HUES6 (cell line): Measurements from ENCODE around the gene REM2.
"Not testable (repeated sequence)": the region's sequence is repeated elsewhere in the genome, so short reads cannot be mapped to it uniquely, and the experiment has no call there.

ENCODE experiments used
- H3K27ac ChIP-seq: 2 replicates; pipeline ENCODE4 v1.7.0; 2013; ENCODE audit warnings: low read depth, mild to moderate bottlenecking, low read length, inconsistent platforms
- H3K27me3 ChIP-seq: 2 replicates; pipeline ENCODE4 v1.6.1; 2013; ENCODE audit warnings: low read length; ENCODE audit not compliant: control insufficient read depth, insufficient read depth
- H3K36me3 ChIP-seq: 2 replicates; pipeline ENCODE4 v1.6.1; 2013; ENCODE audit warnings: low read length; ENCODE audit not compliant: control insufficient read depth, insufficient read depth
- H3K4me1 ChIP-seq: 2 replicates; pipeline ENCODE4 v1.6.1; 2013; ENCODE audit warnings: low read length; ENCODE audit not compliant: control insufficient read depth, insufficient read depth
- H3K4me3 ChIP-seq: 2 replicates; pipeline ENCODE4 v1.5.1; 2013; ENCODE audit warnings: low read depth, low read length
- H3K9ac ChIP-seq: one replicate; pipeline ENCODE4 v1.6.1; 2013; ENCODE audit warnings: mild to moderate bottlenecking, low read length
- H3K9me3 ChIP-seq: 2 replicates; pipeline ENCODE4 v1.6.1; 2013; ENCODE audit warnings: low read depth, low read length; ENCODE audit not compliant: control insufficient read depth, insufficient read depth

The REM2 gene

DNA sequence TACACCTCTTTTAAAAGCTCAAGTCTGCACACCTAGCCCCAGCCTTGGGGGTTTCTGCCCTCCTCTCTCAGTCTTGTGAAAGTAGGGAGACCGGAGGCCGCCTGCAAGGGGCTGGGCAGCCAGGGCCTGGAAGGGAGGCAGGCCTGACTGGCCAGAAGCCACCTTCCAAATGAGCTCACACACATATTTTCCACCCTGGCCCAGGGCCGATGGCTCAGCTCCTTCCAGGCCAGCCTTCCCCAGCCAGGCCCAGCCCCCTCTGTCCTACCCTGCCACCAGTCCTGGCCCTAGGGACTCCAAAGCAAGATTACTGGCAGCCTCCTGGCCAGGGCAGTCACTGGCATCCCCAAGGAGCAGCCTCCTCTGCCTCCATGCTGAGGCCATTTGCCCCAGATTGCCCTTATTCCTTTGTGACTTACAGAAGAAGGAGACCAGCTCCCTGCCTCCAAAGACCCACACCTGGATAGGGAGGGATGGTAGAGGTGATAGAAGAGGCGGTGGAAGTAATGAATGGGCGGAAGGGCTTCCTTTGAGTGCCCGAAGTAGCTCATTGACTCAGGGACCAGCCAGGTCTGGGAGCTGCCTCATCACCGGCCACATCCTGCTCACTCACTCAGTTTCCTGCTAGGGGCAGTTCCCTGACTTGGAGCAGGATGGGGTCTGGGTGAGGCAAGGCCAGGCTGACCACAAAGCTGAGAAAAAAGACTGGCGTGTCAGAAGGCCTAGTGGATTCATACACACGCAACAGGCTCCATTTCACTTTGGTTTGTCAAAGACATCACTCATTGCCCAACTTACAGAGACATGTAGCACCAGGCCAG is 31.9 kb upstream of the REM2 start:
- no peaks in the 10 kb centered on the region for H3K9me3 ChIP-seq
- H3K9ac ChIP-seq = no peak overlapping the region
- H3K36me3 ChIP-seq = peaks cover 6% of the 10 kb centered on the region
- H3K4me1 ChIP-seq = peaks cover 29% of the 10 kb centered on the region
- no peaks in the 10 kb centered on the region for H3K27me3 ChIP-seq
- no peak overlapping the region for H3K4me3 ChIP-seq
- no peak overlapping the region for H3K27ac ChIP-seq

DNA sequence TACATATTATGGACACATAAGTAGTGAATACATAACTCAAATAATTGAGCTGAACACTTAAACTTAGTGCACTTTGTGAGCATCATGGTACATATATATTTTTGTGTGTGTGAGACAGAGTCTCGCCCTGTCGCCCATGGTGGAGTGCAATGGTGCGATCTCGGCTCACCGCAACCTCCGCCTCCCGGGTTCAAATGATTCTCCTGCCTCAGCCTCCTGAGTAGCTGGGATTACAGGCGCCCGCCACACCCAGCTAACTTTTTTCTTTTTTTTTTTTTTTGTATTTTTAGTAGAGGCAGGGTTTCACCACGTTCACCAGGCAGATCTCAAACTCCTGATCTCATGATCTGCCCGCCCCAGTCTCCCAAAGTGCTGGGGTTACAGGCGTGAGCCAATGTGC is 30.8 kb upstream of the REM2 start:
- not testable (repeated sequence) for H3K36me3 ChIP-seq, H3K9ac ChIP-seq, H3K27me3 ChIP-seq, H3K27ac ChIP-seq, H3K9me3 ChIP-seq, H3K4me3 ChIP-seq
- peaks cover 29% of the 10 kb centered on the region for H3K4me1 ChIP-seq

DNA sequence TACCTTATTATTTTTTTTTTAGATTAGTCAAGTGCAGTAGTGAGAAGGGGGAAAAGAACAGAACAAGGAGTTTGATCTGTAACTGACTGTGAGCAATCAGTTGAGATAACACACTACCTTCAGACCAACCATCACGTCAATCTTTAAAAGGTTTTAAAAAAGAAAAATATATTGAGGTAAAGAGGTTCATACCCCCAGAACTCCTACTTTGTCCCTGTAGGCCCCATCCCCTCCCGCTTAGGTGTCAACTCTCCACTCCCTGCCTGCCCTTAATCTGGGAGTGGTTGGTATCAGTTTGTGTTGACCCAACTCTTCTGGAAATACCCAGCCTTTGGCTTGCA is 30.5 kb upstream of the REM2 start:
- Histone ChIP-seq H3K36me3 (no peaks in the 10 kb centered on the region), H3K27me3 (no peaks in the 10 kb centered on the region), H3K4me3 (no peak overlapping the region), H3K9ac (no peak overlapping the region), H3K9me3 (peaks cover 3% of the 10 kb centered on the region; the same call in 1 of the 2 replicates), H3K27ac (no peak overlapping the region), H3K4me1 (peaks cover 29% of the 10 kb centered on the region)

DNA sequence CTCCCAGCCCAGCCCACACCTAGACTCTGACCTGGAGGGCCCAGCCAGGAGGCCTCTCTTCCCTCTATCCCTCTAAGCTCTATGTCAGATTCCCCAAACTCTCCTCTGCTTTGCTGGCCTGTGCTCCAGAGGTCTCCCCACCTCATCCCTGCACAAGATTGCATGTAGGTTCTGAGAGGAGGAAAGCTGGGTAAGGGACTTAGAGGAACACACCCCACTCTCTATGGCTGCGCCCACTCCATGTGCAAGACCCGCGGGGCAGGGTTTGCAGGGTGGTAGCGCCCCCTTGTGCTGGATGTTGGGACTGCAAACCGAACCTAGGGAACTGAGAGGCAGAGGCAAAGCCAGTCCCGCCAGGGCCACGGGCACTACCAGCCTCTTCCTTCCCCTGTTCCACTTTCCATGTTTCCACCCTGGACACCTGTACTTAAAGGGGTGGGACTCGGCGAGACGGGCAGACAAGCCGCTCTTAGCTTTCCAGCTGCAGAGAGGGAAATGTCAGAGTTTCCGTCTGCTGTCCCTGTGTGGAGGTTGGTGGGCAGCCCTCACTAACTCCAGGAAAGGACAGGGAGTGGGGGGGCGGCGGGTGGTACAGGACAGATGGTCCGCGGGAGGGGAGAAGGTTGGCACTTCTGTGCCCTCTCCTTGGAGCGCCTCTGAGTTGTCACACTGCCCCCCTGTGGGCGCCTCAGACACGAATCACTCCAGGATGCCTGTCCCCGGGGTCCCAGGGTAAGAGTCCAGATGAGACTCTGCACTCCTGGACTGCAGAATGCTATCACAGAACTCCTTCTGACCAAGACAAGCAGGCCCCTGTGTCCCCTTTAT is 29.9 kb upstream of the REM2 start:
- Histone ChIP-seq H3K27me3 (no peaks in the 10 kb centered on the region), H3K36me3 (no peaks in the 10 kb centered on the region), H3K4me3 (peak overlapping the region; percentile 60), H3K4me1 (peaks cover 23% of the 10 kb centered on the region), H3K9ac (peak overlapping the region; percentile 70), H3K9me3 (peaks cover 3% of the 10 kb centered on the region; the same call in 1 of the 2 replicates), H3K27ac (no peak overlapping the region)

DNA sequence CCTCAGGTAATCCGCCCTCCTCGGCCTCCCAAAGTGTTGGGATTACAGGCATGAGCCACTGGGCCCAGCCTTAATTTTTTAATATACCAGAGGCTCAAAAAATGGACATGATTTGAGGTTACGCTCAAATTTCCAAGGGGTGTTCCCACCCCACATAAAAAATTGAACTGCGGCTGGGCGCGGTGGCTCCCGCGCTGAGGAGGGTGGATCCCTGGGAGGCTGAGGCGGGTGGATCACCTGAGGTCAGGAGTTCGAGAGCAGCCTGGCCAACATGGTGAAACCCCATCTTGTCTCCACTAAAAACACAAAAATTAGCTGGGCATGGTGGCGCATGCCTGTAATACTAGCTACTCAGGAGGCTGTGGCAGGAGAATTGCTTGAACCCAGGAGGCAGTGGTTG is 28.7 kb upstream of the REM2 start:
- not testable (repeated sequence) for H3K27ac ChIP-seq, H3K4me3 ChIP-seq, H3K9me3 ChIP-seq, H3K9ac ChIP-seq, H3K36me3 ChIP-seq, H3K27me3 ChIP-seq
- peaks cover 12% of the 10 kb centered on the region for H3K4me1 ChIP-seq

DNA sequence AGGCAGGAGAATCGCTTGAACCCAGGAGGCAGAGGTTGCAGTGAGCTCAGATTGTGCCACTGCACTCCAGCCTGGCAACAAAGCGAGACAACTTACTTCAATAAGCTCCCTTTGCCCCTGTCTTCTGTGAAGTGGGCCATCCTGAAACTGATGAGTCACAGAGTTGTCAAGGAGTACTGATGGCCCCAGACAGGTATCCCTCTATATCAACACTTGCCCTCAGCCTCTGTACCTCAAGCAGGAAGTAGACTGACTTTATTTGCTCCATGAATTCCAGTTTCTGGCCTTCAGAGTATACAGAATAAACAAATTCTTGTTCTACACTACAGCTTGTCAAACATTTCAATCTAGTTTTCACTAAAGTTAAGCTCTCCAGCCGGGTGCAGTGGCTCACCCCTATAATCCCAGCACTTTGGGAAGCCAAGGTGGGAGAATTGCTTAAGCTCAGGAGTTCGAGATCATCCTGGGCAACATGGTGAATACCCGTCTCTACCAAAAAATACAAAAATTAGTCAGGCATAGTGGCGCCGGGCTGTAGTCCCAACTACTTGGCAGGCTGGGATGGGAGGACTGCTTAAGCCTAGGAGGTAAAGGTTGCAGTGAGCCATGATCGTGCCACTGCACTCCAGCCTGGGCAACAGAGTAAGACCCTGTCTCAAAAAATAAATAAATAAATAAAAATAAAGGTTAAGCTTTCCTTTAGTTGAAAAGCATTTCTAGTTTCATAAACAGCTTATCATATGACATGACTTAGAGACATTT is 27.9 kb upstream of the REM2 start:
- Histone ChIP-seq H3K9me3 (peaks cover 3% of the 10 kb centered on the region; the same call in 1 of the 2 replicates), H3K4me3 (no peak overlapping the region), H3K36me3 (no peaks in the 10 kb centered on the region), H3K4me1 (peaks cover 10% of the 10 kb centered on the region), H3K27me3 (no peaks in the 10 kb centered on the region), H3K9ac (no peak overlapping the region), H3K27ac (no peak overlapping the region)

DNA sequence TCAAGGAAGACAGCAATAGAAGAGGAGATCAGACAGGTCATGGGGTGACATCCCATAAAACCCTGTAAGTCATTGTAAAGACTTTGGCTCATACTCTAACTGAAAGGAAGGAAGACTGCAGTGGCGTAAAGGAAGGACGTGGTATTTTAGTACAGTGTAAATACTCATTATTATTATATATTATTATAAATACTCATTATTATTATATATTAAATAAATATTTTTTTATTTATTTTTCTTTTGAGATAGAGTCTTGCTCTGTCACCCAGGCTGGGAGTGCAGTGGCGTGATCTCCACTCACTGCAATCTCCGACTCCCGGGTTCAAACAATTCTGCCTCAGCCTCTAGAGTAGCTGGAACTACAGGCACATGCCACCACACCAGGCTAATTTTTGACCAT is 26.6 kb upstream of the REM2 start:
- H3K9ac ChIP-seq = no peak overlapping the region
- no peaks in the 10 kb centered on the region for H3K36me3 ChIP-seq
- H3K27me3 ChIP-seq = no peaks in the 10 kb centered on the region
- no peak overlapping the region for H3K27ac ChIP-seq
- no peak overlapping the region for H3K4me3 ChIP-seq
- H3K9me3 ChIP-seq = peaks cover 3% of the 10 kb centered on the region; the same call in 1 of the 2 replicates
- peaks cover 5% of the 10 kb centered on the region for H3K4me1 ChIP-seq

DNA sequence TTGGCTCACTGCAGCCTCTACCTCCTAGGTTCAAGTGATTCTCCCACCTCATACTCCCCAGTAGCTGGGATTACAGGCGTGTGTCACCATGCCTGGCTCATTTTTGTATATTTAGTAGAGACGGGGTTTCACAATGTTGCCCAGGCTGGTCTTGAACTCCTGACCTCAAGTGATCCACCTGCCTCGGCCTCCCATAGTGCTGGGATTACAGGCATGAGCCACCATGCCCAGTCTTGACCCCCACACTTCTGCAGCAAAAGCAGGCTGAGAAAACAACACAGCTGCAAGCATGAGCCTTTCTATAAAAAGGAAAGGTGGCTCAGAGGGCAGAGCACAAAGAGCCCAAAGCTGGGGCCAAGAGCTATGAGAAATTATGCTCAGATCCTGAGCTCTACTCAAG is 22.6 kb upstream of the REM2 start:
- not testable (repeated sequence) for H3K27me3 ChIP-seq, H3K9me3 ChIP-seq, H3K9ac ChIP-seq, H3K36me3 ChIP-seq, H3K4me1 ChIP-seq, H3K27ac ChIP-seq, H3K4me3 ChIP-seq

DNA sequence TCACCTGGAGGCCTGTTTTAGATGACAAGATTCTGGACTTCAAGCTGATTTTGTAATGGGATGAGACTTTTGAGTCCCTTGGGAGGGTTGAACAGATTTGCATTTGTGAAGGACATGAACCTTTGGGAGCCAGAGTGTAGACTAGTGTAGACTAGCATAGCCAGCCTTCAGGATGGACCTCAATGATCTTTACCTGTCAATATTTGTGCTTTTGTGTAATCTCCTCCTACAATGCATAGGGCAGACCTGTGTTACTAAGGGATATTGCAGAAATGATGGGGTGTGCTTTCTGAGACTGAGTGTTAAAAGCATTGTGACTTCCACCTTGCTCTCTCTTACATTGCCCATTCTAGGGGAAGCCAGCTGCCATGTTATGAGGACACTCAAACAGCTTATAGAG is 21.4 kb upstream of the REM2 start:
- H3K4me1 ChIP-seq = no peaks in the 10 kb centered on the region
- no peaks in the 10 kb centered on the region for H3K36me3 ChIP-seq
- H3K27ac ChIP-seq = no peak overlapping the region
- no peak overlapping the region for H3K9ac ChIP-seq
- no peaks in the 10 kb centered on the region for H3K27me3 ChIP-seq
- H3K9me3 ChIP-seq = peaks cover 3% of the 10 kb centered on the region; the same call in 1 of the 2 replicates
- no peak overlapping the region for H3K4me3 ChIP-seq

DNA sequence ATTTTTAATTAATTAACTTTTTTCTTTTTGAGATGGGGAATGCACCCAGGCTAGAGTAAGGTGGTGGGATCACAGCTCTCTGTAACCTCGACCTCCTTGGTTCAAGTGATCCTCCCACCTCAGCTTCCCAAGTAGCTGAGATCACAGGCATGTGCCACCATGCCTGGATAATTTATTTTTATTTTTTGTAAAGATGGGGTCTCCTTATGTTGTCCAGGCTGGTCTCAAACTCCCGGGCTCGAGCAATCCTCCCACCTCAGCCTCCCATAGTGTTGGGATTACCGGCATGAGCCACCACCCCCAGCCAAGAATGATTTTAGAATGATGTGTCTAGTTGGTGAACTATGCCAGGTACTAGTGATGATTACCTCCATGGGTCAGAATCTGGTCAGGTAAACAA is 18.0 kb upstream of the REM2 start:
- H3K9ac ChIP-seq = no peak overlapping the region

More for the DNA sequence above, 18.0 kb upstream of the REM2 start:
- Histone ChIP-seq H3K27ac (no peak overlapping the region), H3K4me1 (no peaks in the 10 kb centered on the region), H3K27me3 (no peaks in the 10 kb centered on the region), H3K36me3 (no peaks in the 10 kb centered on the region), H3K9me3 (no peaks in the 10 kb centered on the region), H3K4me3 (no peak overlapping the region)
